SK-N-SH (cell line): ENCODE results near the gene LHPP. TPM values are rescaled to one million over a fixed set of nuclear protein-coding genes. Genes with fewer than 3 reads are reported as not detected.

Experiments
- CTCF ChIA-PET: fragments of 300-600, 350-600 bp; formaldehyde crosslinking; extraction: SDS; loops from one replicate; lab custom pipeline; 2021; lab: Yijun Ruan, JAX
- POLR2A ChIA-PET: fragments of 350-600 bp; sonication (Branson Sonifier 250); formaldehyde crosslinking; extraction: SDS; loops from one replicate; lab custom pipeline; 2020; ENCODE audit warnings: antibody characterized with exemption, inconsistent platforms; lab: Yijun Ruan, JAX
- DNase-seq: peaks from one replicate; pipeline ENCODE4 v3.0.0; 2012
- H2AFZ ChIP-seq: fragments of 200-600 bp; sonication (generic); 2 replicates; pipeline ENCODE4 v1.8.1; 2016; ENCODE audit warnings: antibody characterized with exemption, mild to moderate bottlenecking, low read depth
- H3F3A ChIP-seq: fragments of 200-600 bp; sonication (generic); replicated peaks from 2 replicates; pipeline ENCODE3; 2016; ENCODE audit warnings: antibody characterized with exemption, mild to moderate bottlenecking; ENCODE audit not compliant: insufficient read depth
- H3K27ac ChIP-seq, 2 experiments: fragments of 200-500 bp in 1 of 2; fragments of 200-600 bp in 1 of 2; sonication (Bioruptor generic) in 1 of 2; sonication (generic), shearing (Covaris generic) in 1 of 2; 2 replicates each; pipeline versions ENCODE4 v1.5.1 to v1.6.1; 2014 to 2016; ENCODE audit warnings: low read depth in 2 of 2, inconsistent platforms in 1 of 2, low read length in 1 of 2, mild to moderate bottlenecking in 1 of 2, mixed read lengths in 1 of 2
- H3K27me3 ChIP-seq: fragments of 200-600 bp; sonication (generic), shearing (Covaris generic); 2 replicates; pipeline ENCODE4 v1.6.1; 2016; ENCODE audit warnings: mixed run types; ENCODE audit not compliant: insufficient read depth
- H3K36me3 ChIP-seq, 2 experiments: fragments of 200-500 bp in 1 of 2; fragments of 200-600 bp in 1 of 2; sonication (Bioruptor generic) in 1 of 2; sonication (generic) in 1 of 2; replicated peaks in 1 of 2; 2 replicates each; pipeline versions ENCODE3 to v1.5.1; 2014 to 2016; ENCODE audit warnings: low read length in 1 of 2, mild to moderate bottlenecking in 1 of 2; ENCODE audit not compliant: insufficient read depth in 2 of 2, control insufficient read depth in 1 of 2
- H3K4me1 ChIP-seq, 2 experiments: fragments of 200-500 bp in 1 of 2; fragments of 200-600 bp in 1 of 2; sonication (Bioruptor generic) in 1 of 2; sonication (generic), shearing (Covaris generic) in 1 of 2; 2 replicates each; pipeline versions ENCODE4 v1.5.1 to v1.6.1; 2014 to 2016; ENCODE audit warnings: low read depth in 1 of 2, low read length in 1 of 2, mixed run types in 1 of 2; ENCODE audit not compliant: insufficient read depth in 2 of 2, control insufficient read depth in 1 of 2
- H3K4me2 ChIP-seq: fragments of 200-600 bp; sonication (generic), shearing (Covaris generic); 2 replicates; pipeline ENCODE4 v1.6.1; 2017; ENCODE audit warnings: mixed run types
- H3K4me3 ChIP-seq, 2 experiments: fragments of 200-500 bp in 1 of 2; fragments of 200-600 bp in 1 of 2; sonication (Bioruptor generic) in 1 of 2; sonication (generic), shearing (Covaris generic) in 1 of 2; 2 replicates each; pipeline versions ENCODE4 v1.5.1 to v1.8.1; 2014 to 2016; ENCODE audit warnings: low read depth in 2 of 2, inconsistent platforms in 1 of 2, low read length in 1 of 2, mild to moderate bottlenecking in 1 of 2, mixed read lengths in 1 of 2, moderate library complexity in 1 of 2
- H3K79me2 ChIP-seq: fragments of 200-600 bp; sonication (generic); 2 replicates; pipeline ENCODE4 v1.8.1; 2017; ENCODE audit warnings: mild to moderate bottlenecking; ENCODE audit not compliant: insufficient read depth
- H3K9ac ChIP-seq: fragments of 200-600 bp; sonication (generic); 2 replicates; pipeline ENCODE4 v1.6.1; 2017; ENCODE audit warnings: mixed run types
- H3K9me2 ChIP-seq: fragments of 200-600 bp; sonication (generic); 2 replicates; pipeline ENCODE4 v1.6.1; 2017; ENCODE audit warnings: mixed run types
- H3K9me3 ChIP-seq: fragments of 200-600 bp; sonication (generic); 2 replicates; pipeline ENCODE4 v1.6.1; 2017; ENCODE audit warnings: mixed run types, mild to moderate bottlenecking, moderate library complexity
- H4K20me1 ChIP-seq: fragments of 200-600 bp; sonication (generic); 2 replicates; pipeline ENCODE4 v1.6.1; 2017; ENCODE audit warnings: mild to moderate bottlenecking, mixed run types; ENCODE audit not compliant: insufficient read depth
- EP300 ChIP-seq, 2 experiments: IDR thresholded peaks; 2 replicates each; pipeline versions ENCODE4 v1.4.0 to v1.6.1; 2012; ENCODE audit warnings: borderline replicate concordance in 1 of 2, low read depth in 1 of 2, low read length in 1 of 2
- EZH2phosphoT487 ChIP-seq: fragments of 200-600 bp; sonication (generic); IDR thresholded peaks from 2 replicates; pipeline ENCODE4 v1.6.1; 2017; ENCODE audit warnings: low read depth, mixed run types, mild to moderate bottlenecking, antibody characterized with exemption, moderate library complexity, borderline replicate concordance
- MEF2A ChIP-seq: IDR thresholded peaks from 2 replicates; pipeline ENCODE4 v1.4.0; 2012; ENCODE audit warnings: low read depth, borderline replicate concordance
- MXI1 ChIP-seq: IDR thresholded peaks from 2 replicates; pipeline ENCODE4 v1.6.1; 2012; ENCODE audit warnings: mild to moderate bottlenecking, low read depth, low read length, improper control_type of control experiment
- NFIC ChIP-seq: IDR thresholded peaks from 2 replicates; pipeline ENCODE4 v1.4.0; 2012; ENCODE audit warnings: borderline replicate concordance
- NRF1 ChIP-seq: IDR thresholded peaks from 2 replicates; pipeline ENCODE4 v1.6.1; 2012; ENCODE audit warnings: low read depth, mild to moderate bottlenecking, low read length
- POLR2AphosphoS5 ChIP-seq: IDR thresholded peaks from 2 replicates; pipeline ENCODE4 v1.6.1; 2012; ENCODE audit warnings: low read depth, low read length
- RXRA ChIP-seq: IDR thresholded peaks from 2 replicates; pipeline ENCODE4 v1.4.0; 2012; ENCODE audit warnings: low read depth, mild to moderate bottlenecking, borderline replicate concordance
- SIN3A ChIP-seq: IDR thresholded peaks from 2 replicates; pipeline ENCODE4 v1.6.1; 2012; ENCODE audit warnings: low read depth, mild to moderate bottlenecking, low read length, moderate library complexity, borderline replicate concordance
- TAF1 ChIP-seq: IDR thresholded peaks from 2 replicates; pipeline ENCODE4 v1.6.1; 2012; ENCODE audit warnings: low read depth, mild to moderate bottlenecking, low read length, moderate library complexity, borderline replicate concordance
- TCF12 ChIP-seq: IDR thresholded peaks from 2 replicates; pipeline ENCODE4 v1.4.0; 2012
- TEAD4 ChIP-seq: IDR thresholded peaks from 2 replicates; pipeline ENCODE4 v1.4.0; 2012; ENCODE audit warnings: mild to moderate bottlenecking, borderline replicate concordance; ENCODE audit not compliant: insufficient read depth
- WGBS: methylation state at CpG from one replicate; pipeline ENCODE4 v1.1.6; 2017; ENCODE audit warnings: low lambda C conversion rate; 5-methylcytosine and 5-hydroxymethylcytosine counted together
- polyA plus RNA-seq, 3 experiments: library from polyadenylated mRNA; depleted of rRNA; stranded (reverse); fragments of >200 nt; gene quantifications; 2 replicates each; pipeline ENCODE4 v1.2.3, GENCODE V29; 2012
- TF ChIP-seq, protein P1 (sequence below): fragments of 150-350 bp; IDR thresholded peaks from 2 replicates; pipeline ENCODE4 v1.6.1; 2017; ENCODE audit warnings: antibody characterized with exemption, low read length, low read depth, borderline replicate concordance
- TF ChIP-seq, protein P2 (sequence below): IDR thresholded peaks from 2 replicates; pipeline ENCODE4 v1.4.0; 2012; ENCODE audit warnings: low read depth, borderline replicate concordance

The LHPP gene
- polyA plus RNA-seq, 1 of the 3 experiments (the other 2 are of a cell fraction), result 29.8 TPM

DNA sequence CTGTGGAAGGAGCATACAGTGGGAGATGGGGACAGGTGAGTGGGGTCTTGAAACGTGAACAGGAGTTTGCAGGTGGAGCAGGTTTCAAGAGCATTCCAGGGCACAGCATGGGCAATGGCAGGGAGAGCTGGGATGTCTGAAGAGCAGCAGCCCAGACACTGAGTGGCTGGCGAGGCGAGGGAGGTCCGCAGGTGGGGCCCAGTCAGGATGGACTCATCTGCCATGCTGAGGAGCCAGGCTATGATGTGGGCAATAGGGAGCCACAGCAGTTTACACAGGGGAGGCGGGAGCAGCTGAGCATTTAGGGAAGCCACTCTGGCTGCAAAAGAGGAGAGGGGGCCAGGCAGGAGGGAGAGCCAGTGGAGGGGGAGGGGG, 143.8 kb downstream of the LHPP start:
- Histone ChIP-seq H3K9me3 (no peaks in the 10 kb centered on the region), H3K4me1 (peaks cover 0 to 13% of the 10 kb centered on the region in 2 experiments; a peak in 1 of 4 replicates), H3K27ac (no peak overlapping the region), H3K4me2 (no peak overlapping the region), H4K20me1 (no peaks in the 10 kb centered on the region), H3K36me3 (no peaks in the 10 kb centered on the region), H3F3A (no peaks in the 10 kb centered on the region), H2AFZ (no peak overlapping the region), H3K9ac (no peak overlapping the region), H3K9me2 (no peaks in the 10 kb centered on the region), H3K79me2 (no peaks in the 10 kb centered on the region), H3K27me3 (no peaks in the 10 kb centered on the region), H3K4me3 (no peak overlapping the region)
- ChIA-PET POLR2A (no interaction called here), CTCF (interaction anchor here (3.6 kb wide), 1 partner anchor 136 kb away, joined by 15 read pairs; no protein-coding TSS in a partner anchor)
- no peak for TF ChIP-seq MXI1
- no peak for TF ChIP-seq EZH2phosphoT487
- no peak for TF ChIP-seq TCF12
- TF ChIP-seq, protein P1, sequence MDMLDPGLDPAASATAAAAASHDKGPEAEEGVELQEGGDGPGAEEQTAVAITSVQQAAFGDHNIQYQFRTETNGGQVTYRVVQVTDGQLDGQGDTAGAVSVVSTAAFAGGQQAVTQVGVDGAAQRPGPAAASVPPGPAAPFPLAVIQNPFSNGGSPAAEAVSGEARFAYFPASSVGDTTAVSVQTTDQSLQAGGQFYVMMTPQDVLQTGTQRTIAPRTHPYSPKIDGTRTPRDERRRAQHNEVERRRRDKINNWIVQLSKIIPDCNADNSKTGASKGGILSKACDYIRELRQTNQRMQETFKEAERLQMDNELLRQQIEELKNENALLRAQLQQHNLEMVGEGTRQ, result no peak
- DNase-seq, result no peak
- WGBS, result 86% methylated on average over 4 of the region's 5 CpGs

DNA sequence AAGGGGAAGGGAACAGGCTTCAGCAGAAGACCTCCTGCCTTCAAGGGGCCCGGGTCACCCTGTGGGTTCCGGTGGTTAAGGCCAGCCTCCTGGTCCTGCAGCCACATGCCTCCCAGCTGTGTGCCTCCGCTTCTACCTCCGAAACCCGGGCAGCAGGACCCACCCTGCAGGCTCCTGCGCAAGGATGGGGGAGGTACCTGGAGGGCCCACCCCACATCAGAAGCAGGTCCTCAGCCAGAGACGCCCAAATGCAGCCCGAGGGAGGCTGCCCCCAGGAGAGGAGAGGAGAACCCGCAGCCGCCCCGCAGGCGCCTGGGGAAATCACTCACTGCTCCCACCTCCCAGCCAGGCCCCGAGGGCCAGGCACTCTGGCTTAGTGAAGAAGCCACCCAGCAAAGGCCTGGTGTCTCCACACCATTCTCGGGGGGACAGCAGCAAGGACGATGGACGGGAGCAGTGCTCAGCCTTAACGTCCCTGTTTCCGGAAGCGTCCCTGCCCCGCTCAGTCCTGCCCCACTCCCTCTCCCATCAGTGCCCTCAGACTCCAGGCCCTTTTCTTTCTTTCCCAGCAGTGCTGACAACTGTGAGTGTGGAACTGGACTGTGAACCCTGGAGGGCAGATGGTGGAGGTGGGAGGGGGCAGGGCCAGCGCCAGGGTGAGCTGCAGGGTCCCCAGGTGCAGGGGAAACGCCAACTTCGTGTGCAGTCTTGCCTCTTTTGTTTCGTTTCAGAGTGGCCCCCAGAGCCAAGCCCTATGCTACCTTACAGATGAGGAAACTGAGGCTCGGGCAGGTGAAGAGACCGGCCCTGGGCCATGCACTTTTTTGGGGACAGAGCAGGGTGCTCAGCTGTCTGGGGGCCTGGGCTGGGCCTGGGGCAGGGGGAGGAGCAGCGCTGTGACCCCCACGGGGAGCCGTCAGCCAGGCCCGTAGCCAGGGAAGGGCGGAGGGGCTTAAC, 144.5 kb downstream of the LHPP start:
- Histone ChIP-seq H3F3A (no peaks in the 10 kb centered on the region), H3K9me2 (no peaks in the 10 kb centered on the region), H3K79me2 (no peaks in the 10 kb centered on the region), H3K9me3 (no peaks in the 10 kb centered on the region), H3K27ac (no peak overlapping the region), H3K36me3 (no peaks in the 10 kb centered on the region), H2AFZ (no peak overlapping the region), H3K9ac (no peak overlapping the region), H3K4me1 (peaks cover 0 to 13% of the 10 kb centered on the region in 2 experiments; a peak in 1 of 4 replicates), H3K4me3 (no peak overlapping the region), H3K4me2 (no peak overlapping the region), H4K20me1 (no peaks in the 10 kb centered on the region), H3K27me3 (no peaks in the 10 kb centered on the region)
- TF ChIP-seq NFIC, result no peak
- TF ChIP-seq TAF1, result no peak
- TF ChIP-seq, protein P2, sequence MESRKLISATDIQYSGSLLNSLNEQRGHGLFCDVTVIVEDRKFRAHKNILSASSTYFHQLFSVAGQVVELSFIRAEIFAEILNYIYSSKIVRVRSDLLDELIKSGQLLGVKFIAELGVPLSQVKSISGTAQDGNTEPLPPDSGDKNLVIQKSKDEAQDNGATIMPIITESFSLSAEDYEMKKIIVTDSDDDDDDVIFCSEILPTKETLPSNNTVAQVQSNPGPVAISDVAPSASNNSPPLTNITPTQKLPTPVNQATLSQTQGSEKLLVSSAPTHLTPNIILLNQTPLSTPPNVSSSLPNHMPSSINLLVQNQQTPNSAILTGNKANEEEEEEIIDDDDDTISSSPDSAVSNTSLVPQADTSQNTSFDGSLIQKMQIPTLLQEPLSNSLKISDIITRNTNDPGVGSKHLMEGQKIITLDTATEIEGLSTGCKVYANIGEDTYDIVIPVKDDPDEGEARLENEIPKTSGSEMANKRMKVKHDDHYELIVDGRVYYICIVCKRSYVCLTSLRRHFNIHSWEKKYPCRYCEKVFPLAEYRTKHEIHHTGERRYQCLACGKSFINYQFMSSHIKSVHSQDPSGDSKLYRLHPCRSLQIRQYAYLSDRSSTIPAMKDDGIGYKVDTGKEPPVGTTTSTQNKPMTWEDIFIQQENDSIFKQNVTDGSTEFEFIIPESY, result no peak
- TF ChIP-seq NRF1, result no peak
- TF ChIP-seq RXRA, result no peak
- TF ChIP-seq MEF2A, result no peak
- no peak for TF ChIP-seq MXI1
- no peak for TF ChIP-seq SIN3A
- no peak for TF ChIP-seq POLR2AphosphoS5
- no peak for TF ChIP-seq EP300 (IDR thresholded peaks at IDR 0.05; ENCODE audit: borderline replicate concordance in 1 of 2, low read depth in 1 of 2, low read length in 1 of 2)
- TF ChIP-seq TEAD4, result no peak
- no peak for TF ChIP-seq EZH2phosphoT487
- WGBS, result 76% methylated on average over 24 of the region's 31 CpGs
- no peak for DNase-seq
- ChIA-PET POLR2A (no interaction called here), CTCF (interaction anchor here (3.6 kb wide), 1 partner anchor 136 kb away, joined by 15 read pairs; no protein-coding TSS in a partner anchor)
